ENCODE data around the gene WDR19. TPM values are rescaled to one million over a fixed set of nuclear protein-coding genes. Genes with fewer than 3 reads are reported as not detected.

The WDR19 gene
- 35.2 and 38.9 TPM in 2 replicates for polyA plus RNA-seq

DNA sequence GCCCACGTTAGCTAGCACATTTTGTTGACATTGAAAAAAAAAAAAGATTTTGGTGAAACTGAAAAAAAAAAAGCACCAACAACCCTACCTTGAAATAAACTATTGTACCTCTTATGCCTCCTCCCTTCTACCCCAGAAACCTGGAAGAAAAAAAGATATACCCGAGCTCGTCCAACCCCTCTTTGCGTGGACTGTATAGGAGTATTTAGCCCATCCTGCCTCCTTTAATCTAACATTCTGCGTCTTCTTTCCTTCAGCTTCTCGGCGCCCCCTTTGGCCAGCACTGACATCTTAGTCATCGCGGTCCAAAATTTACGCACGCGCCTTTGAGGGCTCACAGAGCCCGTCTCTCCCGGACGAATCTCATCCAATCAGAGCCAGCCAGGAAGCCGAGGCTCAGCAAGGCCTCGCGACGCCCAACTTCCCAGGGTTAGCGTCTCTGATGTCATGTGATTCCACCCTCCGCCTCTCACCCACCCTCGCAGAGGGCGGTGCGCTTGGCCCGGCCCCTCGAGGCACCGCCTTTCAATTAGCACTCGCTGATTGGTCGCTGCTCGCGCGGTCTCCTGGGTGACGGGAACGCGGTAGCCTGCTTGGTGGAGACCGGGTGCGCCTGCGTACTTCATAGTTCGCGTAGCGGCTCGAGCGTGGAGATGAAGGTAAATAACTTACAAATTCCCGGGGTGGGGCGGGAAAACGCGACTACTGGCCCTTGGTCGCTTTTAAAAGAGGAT is at the start of gene WDR19:
TSS of gene WDR19 (plus strand) at position 625 of the 734 bp plus-strand sequence. CDS start at position 654, 29 bp downstream.

Other genes starting within 250 kb of the WDR19 start
- gene TMEM156, start 150.1 kb upstream of the WDR19 start, polyA plus RNA-seq = 1.5 TPM in 1 of 2 replicates, not detected in the other
- 137 TPM in 2 replicates for gene KLHL5, start 120.3 kb upstream of the WDR19 start, polyA plus RNA-seq
- gene RFC1, start 183.8 kb downstream of the WDR19 start, polyA plus RNA-seq = 44.0 and 62.8 TPM in 2 replicates
- 0.85 TPM in 1 of 2 replicates, not detected in the other for gene KLB, start 224.4 kb downstream of the WDR19 start, polyA plus RNA-seq

Data from Purkinje cell (primary cell).